GM18505 (cell line): Measurements from ENCODE around the gene TRPM3.
"Not testable (repeated sequence)": the region's sequence is repeated elsewhere in the genome, so short reads cannot be mapped to it uniquely, and the experiment has no call there.

Experiments used
- ATAC-seq: cut with Tn5 transposase; IDR thresholded peaks from one replicate; pipeline ENCODE4 v1.9.1; 2021; ENCODE audit not compliant: unreplicated experiment
- POLR2A ChIP-seq: IDR thresholded peaks from 4 replicates; pipeline ENCODE4 v1.6.1; 2011; ENCODE audit warnings: borderline replicate concordance; ENCODE audit not compliant: insufficient read depth, insufficient read length; ENCODE audit errors: extremely low read depth

The TRPM3 gene

DNA sequence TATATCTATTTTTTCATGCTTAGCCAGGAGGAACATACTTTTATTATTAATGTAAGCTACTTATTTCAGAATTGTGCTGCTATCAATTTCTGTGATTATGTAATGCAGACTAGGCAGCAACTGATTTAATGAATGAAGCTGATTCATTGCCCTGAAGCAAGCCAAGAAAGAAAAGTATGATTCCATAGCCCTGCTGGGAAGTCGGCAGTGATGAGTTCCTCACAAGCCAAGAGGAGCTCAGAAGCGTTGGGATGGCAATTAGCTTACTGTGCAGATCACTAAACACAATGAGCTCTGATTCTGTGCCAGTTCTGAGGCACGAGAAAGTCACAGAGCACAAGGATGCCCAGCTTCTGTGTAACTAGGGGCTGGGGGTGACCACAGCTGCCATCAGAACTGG lies 452.7 kb downstream of the TRPM3 start:
- no peak for TF ChIP-seq POLR2A
- ATAC-seq, result no peak

DNA sequence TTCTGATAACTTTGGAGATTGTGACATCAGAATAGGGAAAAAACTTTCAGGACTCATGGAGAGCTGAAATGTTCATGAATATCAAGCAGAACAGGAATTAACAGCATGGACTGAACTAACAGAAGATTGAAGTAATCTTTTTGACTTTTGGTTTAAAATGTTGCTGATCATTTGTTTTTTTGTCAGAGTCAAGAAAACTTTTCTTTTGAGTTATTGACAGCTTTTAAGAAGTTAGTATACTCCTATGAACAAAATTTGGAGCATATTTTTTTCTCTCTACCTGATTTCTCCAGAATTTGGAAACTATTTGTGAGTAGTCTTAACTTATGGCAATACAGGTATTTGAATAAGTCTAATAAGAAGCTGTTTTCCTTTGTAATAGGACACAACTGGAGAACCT lies 462.7 kb downstream of the TRPM3 start:
- TF ChIP-seq POLR2A, result no peak
- ATAC-seq, result no peak

DNA sequence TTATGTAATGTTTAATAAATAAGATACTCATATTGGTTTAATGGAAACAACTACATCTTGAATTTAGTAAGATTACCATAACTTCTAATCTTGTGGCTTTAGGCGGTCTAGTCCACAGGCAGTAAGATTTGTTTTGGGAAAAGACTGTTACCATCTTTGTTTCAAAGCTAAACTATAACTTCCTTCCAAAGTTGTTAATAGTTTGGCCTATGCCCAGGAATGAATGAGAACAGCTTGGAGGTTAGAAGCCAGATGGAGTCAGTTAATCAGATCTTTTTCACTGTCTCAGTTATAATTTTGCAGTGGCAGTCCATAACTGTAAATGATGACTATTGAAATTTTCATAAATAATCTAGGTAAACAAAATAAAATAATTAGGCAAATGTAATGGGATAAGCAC lies 465.1 kb downstream of the TRPM3 start:
- ATAC-seq, result no peak
- TF ChIP-seq POLR2A, result no peak

DNA sequence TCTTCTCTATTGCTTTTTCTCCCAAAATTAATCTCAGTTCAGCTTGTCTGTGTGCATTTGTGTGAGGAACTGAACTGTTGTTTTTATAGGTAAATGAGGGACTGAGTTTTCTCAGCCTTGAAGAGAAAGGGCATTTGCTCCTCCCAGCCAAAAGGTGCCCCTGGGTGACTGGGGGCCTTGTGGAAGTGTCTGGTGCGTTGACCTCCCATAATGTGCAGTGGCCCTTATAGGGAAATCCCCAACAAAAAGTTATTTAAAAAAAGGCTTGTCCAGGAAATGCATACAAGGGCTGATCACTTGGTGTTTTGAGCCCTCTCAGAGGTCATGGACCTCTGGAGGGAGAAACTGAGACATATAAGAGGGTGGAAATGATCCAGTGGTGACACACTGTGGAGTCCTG lies 467.3 kb downstream of the TRPM3 start:
- no peak for ATAC-seq
- no peak for TF ChIP-seq POLR2A

DNA sequence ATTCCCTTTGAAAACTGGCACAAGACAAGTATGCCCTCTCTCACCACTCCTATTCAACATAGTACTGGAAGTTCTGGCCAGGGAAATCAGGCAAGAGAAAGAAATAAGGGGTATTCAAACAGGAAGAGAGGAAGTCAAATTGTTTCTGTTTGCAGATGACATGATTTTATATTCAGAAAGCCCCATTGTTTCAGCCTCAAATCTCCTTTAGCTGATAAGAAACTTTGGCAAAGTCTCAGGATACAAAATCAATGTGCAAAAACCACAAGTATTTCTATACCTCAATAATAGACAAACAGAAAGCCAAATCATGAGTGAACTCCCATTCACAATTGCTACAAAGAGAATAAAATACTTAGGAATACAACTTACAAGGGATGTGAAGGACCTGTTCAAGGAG lies 476.8 kb downstream of the TRPM3 start:
- not testable (repeated sequence) for ATAC-seq

DNA sequence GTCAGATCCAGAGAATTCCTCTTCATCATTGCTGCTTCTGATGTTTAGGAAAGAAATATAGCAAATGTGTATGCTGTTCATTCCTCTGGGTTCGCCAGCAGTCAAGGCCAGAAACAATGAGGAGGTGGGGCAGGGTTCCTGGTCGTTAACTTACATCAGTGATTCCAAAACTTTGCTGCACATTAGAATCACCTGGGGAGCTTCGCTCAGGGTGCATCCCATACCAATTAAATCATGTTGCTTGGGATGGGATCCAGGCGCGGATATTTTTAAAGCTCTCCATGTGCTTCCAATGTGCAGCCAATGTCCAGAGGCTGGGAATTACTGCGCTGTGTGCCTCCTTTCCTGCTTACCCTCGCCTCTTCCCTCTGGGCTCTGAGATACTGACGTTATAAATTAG lies 479.1 kb downstream of the TRPM3 start:
- ATAC-seq, result no peak
- no peak for TF ChIP-seq POLR2A

DNA sequence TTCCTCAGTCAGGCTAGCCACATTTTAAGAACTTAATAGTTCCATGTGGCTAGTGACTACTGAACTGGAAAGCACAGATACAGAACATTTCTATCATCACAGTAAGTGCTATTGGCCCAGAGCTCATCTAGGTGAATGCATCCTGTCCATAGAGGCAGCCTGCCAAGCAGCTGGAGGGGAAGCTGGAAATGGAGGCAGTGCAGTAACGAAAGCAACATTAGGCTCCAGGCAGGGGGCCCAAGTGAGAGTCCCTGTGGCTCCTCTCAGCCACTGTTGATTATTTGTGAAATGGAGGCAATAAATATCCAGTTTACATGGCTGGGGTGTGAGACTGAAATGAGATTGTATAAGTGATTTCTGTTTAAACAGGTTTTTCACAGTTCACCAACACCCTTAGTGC lies 479.8 kb downstream of the TRPM3 start:
- no peak for TF ChIP-seq POLR2A
- ATAC-seq, result no peak

DNA sequence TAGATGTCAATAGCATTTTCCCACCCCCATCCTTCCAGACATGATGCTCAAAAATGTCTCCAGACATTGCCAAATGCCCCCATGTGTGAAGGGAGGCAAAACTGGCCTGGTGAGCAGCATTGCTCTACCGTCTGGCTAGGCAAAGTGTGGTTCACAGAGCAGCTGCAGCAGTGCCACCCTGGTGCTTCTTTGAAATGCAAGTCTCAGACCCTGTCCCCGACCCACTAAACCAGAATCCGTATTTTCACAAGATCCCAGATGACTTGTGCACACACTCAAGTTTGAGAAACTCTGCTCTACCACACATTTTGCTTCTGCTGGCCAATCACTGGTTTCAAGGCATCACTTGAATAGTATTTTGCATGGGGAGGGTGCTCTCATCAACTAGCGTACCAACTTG lies 480.4 kb downstream of the TRPM3 start:
- no peak for ATAC-seq
- TF ChIP-seq POLR2A, result no peak

DNA sequence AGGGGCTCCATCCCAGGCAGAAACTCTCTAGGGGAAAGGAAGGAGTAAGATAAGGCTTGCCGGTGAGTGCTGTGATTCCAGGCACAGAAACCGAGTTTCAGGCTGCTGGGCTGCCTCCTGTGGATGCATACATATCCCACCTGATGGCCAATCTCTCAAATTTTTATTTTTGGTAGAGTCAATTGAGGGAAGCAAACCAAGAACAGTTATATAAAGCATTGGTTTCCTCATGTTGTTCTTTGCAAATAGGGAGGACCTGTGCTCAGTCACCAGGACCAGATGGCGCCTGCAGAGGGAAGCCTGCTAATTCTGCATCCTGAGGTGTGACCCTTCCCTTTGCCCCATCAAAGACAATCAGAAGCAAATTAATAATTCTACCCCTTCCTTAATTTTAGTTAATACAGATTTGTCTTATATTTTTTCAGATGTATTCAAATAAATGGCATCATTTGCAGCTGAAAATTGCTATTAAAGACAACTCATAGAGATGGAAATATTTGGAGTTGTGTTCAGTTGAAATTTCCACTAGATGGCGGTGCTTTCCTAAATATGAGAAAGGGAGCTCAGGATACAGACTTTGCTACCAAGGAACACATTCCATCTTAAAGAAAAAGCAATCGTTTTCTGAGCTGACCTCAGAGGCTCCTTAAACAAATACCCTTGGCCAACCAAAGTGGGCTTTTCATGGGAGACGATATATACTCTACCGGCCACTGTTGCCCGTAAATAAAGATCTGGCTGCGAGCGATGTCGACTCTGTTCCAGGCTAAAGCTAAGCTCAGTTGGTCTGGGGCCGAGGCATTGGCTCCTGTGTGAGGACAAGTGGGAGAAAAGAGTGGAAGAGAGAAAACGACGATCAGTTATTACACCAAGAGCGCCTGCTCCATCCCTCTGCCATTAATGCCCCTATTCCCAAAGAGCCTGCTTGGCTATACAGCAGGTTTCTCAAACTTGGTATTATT lies 481.3 kb downstream of the TRPM3 start:
- no peak for TF ChIP-seq POLR2A
- no peak for ATAC-seq

DNA sequence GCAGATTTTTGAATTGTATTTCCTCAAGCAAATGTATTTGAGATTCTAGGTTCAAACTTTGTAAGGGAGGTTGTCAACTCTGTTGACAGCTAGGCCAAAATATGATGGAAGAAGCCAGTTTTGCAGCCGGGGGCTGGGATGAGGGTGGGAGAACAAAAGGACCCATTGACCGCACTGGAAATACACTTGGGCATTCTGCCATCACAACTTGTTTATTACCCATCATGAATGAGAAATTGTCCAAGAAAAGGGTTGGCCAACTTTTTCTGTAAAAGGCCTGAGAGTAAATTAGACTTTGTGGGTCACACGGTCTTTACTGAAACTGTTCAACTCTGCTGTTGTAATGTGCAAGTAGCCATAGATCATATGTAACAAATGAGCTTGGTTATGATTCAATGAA lies 485.6 kb downstream of the TRPM3 start:
- ATAC-seq, result no peak
- no peak for TF ChIP-seq POLR2A

DNA sequence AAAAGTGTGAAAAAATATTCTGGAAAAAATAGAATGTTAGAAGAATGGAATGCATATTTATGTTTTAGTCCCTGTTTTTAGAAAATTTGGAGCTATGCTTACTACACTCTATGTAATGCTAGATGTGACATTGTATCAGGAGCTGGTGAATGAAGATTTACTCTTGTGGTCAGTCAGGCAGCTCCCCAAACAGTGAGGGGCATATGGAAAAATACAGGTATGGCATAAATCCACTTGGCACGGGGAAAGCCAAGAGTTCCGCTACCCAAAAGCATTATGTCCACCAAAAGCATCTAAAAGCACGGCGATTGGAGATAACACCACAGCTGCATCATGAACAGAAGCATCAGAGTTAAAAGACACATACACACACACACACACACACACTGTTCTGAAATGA lies 486.7 kb downstream of the TRPM3 start:
- ATAC-seq, result no peak

DNA sequence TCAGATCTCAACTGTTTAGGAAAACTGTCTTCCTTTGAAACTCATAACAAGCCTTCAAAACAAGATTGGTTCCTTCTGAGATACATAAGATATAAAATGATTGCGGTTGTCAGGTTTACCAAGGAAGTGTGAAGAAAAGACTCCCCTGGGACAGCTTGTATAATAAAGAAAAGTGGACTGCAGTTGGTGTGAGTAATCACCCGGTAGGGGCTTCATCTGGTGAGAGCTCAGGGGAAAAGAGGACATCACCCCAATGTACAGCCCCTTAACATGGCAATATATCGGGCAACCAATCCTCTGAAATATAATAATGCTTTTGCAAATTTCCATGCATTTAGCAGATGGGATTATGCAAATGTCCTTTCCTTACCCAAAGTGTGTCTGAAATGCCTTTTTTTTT lies 490.4 kb downstream of the TRPM3 start:
- no peak for TF ChIP-seq POLR2A
- no peak for ATAC-seq

More for the DNA sequence above, 486.7 kb downstream of the TRPM3 start:
- TF ChIP-seq POLR2A, result no peak

DNA sequence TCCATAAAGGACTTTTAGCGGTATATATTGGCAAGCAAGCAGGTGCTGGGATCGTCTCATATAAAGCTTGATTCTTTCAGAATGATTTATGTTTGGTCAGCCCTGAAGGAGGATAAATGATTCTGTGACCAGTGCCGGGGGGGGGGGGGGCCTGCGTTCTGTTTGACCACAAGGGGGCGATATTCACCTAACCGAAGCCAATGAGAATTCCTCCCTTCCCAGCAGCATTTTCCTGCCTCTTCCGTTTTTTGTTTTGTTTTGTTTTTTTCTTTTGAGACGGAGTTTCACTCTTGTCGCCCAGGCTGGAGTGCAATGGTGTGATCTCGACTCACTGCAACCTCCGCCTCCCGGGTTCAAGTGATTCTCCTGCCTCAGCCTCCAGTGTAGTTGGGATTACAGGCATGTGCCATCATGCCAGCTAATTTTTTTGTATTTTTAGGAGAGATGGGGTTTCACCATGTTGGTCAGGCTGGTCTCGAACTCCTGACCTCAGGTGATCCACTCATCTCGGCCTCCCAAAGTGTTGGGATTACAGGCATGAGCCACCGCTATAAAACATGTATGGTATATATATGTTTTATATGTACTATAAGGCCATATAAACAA lies 492.2 kb downstream of the TRPM3 start:
- not testable (repeated sequence) for ATAC-seq

DNA sequence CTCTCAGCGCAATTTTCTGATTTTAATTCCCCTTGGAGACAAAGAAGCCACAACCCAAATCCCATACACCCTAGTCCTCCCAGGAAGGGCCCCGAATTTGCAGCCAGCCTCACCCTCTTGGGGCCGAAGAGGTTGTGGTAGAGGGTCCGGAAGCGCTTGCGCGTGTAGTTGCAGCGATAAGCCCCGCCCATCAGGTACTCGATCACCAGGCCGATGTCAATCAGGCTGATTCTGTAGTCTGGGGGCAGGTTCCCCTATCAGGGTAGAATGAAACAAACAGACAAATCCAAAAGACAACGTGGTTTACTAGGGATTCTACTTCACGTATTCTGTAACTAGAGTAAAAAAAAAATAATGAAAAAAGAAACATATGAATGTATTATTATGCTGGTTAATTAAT lies 496.3 kb downstream of the TRPM3 start:
- ATAC-seq, result no peak
- TF ChIP-seq POLR2A, result no peak
